ENCODE results near the gene LRFN2.

The LRFN2 gene

DNA sequence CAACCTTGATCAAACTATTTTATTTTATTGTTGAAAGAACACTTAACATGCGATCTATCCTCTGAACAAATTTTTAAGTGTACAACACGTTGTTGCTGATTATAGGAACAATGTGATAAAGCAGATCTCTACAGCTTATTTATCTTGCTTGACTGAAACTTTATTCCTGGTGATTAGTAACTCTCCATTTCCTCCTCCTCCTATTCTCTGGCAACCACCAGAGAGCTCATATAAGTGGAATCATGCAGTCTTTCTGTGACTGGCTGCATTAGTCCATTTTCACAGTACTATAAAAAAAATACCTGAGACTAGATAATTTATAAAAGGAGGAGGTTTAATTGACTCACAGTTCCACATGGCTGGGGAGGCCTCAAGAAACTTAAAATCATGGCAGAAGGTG lies 218.1 kb downstream of the LRFN2 start:
- DNase-seq, result no peak

DNA sequence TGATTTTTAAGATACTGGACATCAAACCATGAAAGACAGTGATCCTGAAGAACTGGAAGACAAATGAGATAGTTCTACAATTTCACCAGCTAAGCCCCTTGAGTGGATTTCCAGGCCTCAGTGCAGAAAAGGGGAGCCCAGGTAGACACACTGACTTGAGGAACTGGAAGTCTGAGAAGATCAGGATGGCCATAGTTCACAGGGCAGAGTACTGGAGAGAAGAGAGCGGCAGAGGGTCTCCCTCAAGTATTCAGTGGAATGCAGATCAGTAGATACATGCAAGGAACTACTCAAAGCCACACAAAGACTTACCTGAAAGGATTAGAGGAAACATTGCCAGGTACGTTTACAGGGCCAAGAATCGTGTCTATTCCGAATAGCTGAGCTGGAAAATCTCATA lies 224.3 kb downstream of the LRFN2 start:
- no peak for DNase-seq

DNA sequence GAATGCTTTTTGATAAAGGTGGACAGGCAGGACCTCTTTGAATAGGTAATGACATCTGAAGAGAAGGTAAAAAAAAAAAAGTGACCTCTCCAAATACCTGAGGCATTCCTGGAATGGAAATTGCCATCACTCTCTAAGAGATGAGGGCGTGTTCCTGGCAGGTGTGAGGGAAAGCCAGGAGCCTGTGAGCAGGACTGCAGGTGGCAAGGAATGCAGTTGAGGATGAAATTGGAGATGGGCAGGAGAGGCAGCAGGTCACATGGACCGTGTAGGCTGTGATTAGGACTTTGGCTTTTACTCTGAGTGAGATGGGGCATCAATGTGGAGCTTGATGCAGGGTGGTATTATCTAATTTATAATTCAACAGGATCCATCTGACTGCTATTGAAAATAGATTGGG lies 227.4 kb downstream of the LRFN2 start:
- no peak for DNase-seq

DNA sequence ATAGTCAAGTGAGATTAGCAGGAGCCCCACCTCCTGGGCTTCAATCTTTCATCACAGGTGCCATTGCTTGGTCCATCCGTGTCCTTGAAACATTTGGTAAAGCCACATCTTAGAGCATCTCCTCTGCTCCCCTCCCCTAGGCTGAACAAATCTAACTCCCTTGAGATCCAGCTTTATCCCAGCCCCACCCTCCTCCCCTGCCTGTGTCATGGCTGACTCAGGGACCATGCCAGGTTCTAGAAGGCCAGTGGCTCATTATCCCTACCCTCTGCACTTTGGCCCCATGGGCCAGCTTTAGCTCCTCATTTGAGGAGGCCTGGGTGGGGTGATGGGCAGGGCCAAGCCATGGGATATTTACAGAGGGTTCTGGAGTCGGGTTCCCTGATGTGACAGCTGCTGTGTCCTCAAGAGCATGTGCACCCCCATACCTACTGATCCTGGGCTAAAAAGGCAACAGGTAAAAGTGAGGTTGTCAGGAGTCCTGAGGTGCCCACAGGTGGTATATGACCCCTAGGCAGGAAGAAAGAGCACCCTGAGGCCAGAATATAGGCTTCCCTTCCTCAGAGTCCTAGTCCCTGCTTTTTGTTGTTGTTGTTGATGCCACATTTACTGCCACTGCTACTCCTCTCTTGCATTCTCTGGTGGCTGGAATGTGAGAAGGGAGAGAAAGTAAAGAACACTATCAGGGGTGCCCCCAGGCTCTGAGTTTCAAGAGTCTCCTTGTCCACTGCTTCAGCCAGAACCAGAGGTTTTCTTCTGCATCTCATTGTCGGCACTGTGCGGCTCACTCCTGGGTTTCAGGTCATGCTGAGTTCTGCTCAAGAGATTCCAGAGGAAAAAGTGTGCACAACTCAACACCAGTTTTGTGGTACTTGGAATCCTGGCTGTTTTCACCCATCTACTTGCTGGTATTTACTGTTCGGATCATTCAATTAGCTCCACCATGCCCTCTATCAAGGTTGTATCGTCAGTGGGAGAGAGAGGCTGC lies 228.4 kb downstream of the LRFN2 start:
- DNase-seq, result no peak

DNA sequence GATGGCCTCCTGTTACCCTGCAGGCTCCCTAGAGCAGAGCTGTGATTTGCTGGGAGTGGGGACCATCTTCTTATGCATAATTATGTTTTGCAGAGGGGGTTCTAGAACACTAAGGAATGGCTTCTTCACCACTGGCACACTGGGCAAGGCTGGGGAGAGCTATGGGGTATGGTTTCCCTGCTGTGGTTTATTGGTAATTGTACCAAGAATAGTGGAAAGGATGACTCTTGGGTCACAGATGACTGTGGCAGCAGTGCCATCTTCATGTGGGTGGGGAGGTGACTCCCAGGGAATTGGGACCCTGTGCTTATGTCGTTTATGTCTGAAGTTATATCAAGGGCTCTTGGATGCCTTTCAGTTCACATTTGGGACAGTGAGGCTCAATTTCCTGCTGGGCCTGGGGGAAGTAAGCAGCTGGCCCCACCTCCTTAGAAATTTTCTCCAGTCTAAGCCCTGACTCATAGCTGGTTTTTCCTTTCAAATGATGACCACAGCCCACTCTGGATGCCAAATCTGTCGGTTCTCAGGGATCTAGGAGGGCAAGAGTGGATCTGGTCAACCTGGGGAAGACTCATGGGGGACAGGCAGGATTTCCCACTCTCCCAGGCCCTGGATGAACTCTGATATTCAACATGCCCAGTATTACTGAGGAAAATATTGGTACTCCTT lies 230.8 kb downstream of the LRFN2 start:
- DNase-seq, result no peak

DNA sequence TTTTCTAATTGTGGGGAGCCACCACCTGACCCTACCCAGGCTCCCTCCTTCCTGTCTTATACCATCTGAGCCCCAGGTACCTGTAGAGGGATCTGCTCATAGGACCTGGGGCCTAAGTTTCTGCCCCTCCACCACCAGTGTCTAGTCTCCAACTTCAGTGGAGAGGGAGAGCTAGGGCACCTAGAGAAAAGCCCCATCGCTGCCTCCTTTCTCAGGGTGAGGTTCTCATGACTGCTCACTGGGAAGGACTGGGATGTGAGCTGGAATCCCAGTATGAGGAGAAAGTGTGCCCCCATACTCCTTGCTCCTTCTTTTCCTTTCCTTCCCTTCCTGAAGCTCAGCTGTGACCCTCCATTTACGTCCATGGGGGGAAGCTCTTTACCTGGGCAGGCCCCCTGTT lies 231.6 kb downstream of the LRFN2 start:
- DNase-seq, result no peak

DNA sequence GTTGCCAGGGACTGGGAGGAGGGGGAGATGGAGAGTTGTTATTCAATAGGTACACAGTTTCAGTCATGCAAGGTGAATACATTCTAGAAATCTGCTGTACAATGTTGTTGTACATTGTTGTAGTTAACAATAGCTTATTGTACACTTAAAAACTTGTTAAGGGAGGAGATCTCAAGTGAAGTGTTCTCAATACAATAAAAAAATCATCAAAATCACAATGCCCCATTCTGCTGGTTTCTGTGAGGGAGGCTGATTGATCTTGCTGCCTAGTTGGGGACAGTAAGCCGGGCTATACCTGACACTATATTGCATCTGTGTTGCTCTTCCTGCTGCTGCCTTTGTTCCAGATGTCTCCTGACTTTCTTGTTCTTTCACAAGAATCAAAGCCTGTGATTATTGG lies 232.1 kb downstream of the LRFN2 start:
- no peak for DNase-seq

DNA sequence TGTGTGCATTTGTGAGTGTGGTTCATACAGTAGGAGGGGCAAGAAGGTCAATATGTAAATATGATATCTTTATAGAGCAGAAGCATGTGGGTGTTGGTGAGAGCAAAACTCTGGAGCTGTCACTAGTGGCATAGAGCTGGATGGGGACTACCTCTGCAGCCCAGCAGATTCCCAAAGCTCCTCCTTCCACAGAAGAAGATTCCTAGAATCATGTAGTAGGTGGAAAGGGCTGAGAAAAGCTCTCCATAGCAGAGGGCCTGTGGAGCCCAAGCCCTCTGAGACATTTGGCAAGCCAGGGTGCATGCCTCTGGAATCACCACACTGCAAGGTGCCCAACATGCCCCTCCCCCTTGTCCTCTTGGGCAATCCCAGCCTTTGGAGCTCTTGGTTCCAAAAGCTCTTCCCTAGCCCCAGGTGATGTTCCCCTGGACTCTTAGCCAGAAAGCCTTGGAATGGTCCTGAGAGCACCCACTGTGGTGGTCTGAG lies 233.2 kb downstream of the LRFN2 start:
- no peak for DNase-seq

DNA sequence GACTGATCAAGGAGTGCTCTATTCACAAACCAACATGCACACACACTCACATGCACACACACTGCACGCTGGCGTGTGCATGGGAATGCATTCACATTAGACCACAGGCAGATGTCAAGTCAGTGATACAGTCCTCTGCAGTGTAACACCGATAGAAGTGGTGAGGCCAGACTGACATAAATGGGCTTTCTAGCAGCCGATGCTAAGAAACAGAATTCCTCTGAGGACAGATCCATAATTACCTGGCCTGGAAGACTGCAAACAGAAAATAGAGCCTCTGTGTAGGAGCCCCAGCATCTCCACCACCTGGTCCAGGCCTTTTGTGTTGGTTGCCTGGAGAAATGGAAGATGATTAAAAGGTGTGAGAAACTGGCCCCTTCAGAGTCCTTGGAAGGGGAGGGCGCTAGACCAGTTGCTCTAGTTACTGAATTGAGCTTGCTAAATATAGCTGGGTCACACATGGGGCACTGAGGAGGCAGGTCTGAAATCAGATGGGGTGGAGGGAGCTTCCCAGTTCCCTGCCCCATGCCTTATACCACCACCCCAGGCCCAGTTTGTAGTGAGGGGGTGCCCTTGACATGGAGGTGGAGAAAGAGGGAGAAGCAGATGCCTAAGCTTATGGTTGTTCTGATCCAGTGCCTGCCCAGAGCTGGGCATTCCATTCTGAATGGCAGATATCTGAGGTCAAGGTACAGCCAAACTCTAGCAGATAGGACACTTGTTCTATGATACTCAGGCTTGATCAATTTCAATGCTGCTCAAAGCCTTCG lies 233.8 kb downstream of the LRFN2 start:
- DNase-seq, result no peak

DNA sequence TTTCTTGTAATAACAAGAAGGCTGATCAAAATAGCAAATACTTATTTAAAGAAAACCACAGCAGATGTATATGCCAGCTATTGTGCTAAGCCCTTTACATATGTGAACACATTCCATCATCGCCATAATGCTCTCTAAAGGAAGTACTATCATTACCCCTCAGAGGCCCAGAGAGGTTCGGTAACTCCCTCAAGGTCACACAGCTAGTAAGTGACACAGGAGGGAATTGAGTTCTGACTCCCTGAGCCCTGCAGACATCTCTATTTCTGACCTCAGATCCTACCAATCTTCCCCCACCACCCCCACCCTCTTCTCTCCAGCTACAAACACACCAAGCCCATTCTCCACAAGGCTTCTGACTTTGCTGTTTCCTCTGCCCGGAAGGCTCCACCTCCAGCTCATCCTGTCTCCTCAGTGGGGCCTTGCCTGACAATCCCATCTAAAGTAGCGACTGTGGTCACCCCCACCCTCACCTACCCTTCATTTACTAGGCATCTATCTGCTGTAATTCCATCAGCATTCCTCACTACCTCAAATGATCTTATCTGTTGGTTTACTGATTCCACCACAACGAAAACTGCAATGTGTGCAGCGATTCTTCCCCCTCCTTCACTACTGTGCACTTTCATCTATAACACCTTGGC lies 234.5 kb downstream of the LRFN2 start:
- DNase-seq, result no peak

DNA sequence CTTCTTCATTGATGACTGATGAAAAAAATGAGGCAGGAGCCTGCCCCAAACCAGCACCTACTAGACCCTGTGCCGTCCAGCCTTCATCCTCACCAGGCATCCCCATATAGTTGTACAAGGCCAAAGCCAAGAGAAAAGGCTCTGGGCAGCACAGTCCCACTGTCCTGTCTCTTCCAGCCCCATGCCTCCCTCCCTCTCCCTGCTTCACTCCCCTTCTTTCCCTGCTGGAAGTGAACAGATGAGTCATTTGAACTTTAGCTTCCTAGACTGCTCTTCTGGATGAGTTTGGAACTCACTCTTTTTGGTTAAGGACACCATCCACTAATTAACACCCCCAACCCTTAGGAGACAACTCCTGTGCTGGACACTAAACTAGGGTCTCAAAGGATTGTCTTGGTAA lies 235.2 kb downstream of the LRFN2 start:
- DNase-seq, result no peak

DNA sequence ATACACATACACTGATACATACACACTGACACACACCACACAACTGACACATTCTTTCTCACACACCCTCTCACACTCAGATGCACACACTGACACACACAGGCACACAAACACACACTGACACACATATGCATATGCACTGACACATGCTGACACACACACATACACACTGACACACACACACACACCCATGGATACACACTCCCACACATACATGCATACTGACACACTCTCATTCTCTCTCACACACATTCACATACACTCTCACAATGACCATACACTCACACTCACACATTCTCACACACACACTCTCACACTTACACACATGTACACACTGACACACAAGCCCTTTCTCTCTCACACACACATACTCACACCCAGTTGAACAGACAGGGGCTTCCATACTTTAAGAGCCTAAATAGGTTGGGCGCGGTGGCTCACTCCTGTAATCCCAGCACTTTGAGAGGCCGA lies 236.4 kb downstream of the LRFN2 start:
- peak; percentile 1 for DNase-seq

DNA sequence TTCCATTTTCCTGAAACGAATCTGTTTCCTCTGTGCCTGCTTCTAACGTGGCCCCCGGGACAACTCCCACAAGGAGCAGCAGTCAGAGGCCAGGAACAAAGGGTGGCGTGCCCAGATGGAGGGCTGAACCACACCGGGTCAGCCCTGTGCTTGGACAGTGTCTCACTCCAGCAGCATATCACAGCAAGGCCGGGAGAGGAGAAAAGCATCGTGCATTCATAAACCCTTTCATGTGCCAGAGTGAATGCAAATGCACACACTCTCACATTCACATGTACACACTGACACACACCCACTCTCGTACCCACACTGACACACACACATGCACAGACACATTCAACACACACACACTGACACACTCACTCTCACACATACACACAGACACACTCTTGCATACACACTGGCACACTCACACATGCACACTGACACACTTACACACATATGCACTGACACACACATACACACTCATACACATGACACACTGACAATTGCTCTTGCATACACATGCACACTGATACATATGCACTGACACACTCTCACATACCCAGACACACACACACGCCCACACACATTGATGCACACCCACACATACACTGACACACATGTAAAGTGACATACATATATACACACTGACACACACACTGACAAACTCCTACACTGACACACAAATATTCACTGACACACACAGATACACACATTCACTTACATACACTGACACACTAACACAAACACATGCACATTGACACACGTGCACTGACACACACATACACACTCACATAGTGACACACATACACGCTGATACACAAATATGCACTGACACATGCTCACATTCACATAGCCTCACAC lies 237.0 kb downstream of the LRFN2 start:
- DNase-seq, result peak; percentile 1

DNA sequence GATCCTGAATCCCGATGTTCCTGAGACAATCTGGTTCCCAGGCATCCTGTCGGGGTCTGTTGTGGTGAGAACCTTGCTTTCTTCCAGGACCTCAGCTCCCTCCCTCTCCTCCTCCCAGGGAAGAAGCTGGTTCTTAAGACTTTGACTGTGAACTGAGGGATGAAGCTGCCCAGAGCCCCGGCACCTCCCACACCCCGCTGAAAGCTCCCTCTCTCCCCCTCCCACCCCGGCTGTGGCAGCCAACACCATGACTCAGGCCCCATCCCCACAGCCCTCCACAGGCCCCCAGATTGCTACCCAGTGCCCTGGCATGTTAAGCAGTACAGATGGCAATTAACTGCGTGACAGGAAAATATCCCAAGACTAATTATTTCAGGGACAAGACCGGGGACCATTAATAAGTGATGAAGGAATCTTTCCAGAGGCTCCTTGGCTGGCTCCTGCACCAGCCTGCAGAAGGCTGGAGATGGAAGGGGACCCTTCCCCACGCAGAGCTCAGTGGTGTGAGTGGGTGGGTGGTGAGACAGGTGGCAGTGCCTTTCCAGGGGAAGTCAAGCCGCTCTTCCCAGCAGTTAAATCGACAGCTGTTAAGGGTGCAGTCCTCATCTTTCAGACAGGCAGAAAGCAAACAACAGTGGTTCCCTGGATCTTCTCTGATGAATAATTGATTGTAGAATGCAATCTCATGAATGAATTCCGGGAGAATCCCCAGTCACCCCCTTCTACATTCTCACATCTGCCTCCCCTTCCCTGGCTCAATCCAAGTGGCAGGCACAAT lies 237.9 kb downstream of the LRFN2 start:
- peak; percentile 76 for DNase-seq

DNA sequence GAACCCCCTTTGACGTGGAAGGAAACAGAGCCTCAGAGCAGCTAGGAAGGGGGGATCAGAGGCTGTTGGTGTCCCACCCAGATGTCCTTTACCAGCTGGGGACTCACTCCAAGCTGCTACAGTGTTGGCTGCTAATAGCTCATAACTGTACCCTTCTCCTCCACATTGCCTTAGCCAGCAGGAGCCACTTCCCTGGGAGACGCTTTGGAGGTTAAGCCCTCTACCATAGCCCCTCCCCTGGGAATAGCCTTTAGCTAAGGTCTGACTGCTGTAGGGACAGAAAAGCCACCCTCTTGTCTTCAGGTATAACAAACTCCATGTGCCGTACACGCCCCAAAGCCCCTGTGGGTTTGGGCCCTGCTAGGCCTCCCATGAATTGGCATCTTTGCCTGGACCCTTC lies 238.6 kb downstream of the LRFN2 start:
- peak; percentile 30 for DNase-seq

DNA sequence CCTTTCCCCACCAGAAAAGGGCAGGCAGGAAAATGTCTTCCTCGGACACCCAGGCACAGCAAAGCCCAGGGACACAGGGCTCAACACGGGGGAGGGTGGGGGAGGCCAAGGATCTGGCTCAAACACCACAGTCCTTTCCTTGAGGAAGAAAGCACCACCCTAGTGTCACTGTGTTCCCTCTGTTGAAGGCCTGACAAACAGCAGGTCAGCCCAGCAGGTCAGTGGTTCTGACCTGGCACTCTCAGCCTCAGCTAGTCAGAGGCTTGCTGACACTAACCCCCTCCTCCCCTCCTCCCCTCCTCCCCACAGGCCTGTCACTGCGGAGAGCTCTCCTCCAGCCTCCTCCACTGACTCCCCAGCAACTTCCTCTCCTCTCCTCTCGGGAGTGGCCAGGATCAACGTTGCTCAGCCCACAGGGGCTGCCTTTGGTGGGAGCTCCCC lies 239.6 kb downstream of the LRFN2 start:
- peak; percentile 7 for DNase-seq

DNA sequence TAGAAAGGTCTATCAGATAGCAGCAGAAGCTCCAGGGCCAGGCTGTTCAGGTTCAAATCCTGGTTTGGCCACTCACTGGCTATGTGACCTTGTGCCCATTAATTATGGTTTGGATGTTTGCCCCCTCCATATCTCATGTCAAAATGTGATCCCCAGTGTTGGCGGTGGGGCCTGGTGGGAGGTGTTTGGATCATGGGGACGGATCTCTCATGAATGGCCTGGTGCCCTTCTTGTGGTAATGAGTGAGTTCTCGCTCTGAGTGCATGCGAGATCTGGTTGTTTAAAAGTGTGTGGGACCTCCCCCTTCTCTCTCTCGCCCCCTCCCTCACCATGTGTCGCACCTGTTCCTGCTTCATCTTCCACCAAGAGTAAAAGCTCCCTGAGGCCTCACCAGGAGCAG lies 240.9 kb downstream of the LRFN2 start:
- DNase-seq, result no peak

DNA sequence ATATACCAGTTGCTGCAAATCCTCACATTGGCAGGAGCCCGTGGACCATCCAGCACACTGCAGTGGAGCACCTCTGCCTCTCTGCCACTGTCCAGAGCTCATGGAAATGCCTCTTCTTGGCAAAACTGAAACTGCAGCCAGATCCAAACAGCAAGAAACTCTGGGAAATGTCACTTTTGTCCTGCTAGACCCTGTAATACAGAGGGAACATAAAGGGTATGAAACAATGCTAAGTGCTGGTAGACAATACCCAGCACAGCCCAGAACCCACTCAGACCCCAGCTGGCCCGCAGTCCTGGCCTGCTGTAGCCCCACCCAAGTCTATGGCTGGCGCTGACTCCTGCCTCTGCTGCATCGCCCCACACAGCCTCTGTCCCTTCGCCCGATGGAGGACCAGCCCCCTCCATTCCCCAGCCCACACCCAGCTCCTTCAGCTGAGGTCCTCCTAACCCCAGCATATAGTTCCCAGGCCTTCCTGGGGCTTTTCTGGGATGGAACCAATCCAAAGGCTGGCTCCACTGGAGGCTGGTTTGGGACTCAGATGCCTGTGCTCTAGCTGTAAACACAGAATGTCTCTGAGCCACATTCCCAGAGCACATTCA lies 242.5 kb downstream of the LRFN2 start:
- DNase-seq, result peak; percentile 62

DNA sequence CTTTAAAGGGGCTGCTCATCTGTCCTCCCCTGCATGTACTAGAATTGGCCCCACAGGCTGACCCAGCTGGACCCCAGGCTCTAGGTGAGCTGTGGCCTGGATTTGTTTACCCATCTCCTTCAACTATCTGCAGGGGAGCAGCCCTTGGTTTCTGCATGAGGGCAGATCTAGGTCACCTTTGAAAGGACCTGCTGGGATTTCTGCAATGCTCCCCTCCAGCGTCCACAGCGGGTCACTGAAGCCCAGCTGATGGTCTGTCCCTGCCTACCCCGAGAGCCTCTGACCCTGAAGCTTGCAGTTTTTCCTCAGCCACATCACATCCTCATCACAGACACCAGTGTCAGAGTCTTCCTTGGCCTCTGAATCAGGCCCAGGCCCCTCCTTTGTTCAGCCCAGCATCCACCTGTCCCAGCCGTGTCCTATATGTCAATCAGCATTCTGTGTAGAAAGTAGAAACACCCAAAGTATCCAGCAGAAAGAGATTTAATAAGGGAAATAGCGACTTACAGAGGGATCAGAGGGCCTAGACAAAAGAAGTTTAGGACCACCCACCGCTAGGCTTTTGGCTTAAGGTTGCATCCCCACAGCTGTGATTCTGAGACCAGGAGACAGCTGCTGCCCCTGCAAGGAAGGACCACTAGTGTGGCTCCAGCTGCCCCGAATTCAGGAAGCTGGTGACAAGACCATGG lies 243.1 kb downstream of the LRFN2 start:
- peak; percentile 64 for DNase-seq

Measured in retina (tissue), 1 donor.